HCT116 (cell line): Measurements from ENCODE around the gene HMCN2.

ENCODE experiments used
- FOSL1 ChIP-seq: IDR thresholded peaks from 2 replicates; pipeline ENCODE4 v1.6.1; 2012; ENCODE audit warnings: low read depth
- POLR2A ChIP-seq: IDR thresholded peaks from 2 replicates; pipeline ENCODE4 v1.7.0; 2011; ENCODE audit warnings: borderline replicate concordance; ENCODE audit not compliant: insufficient read depth, insufficient read length; ENCODE audit errors: extremely low read depth
- SP1 ChIP-seq: IDR thresholded peaks from 2 replicates; pipeline ENCODE4 v1.6.1; 2012; ENCODE audit warnings: low read depth
- ZNF274 ChIP-seq: fragments of 200-500 bp; sonication (Bioruptor generic); IDR thresholded peaks from 2 replicates; pipeline ENCODE4 v1.6.1; 2014; ENCODE audit warnings: mild to moderate bottlenecking, low read depth, low read length, inconsistent platforms
- TF ChIP-seq, protein P1 (sequence below), 3 experiments: fragments of 200-600 bp in 1 of 3; sonication (generic) in 1 of 3; IDR thresholded peaks in 2 of 3; conservative IDR thresholded peaks in 1 of 3; 2 replicates each; pipeline ENCODE4 v1.5.1; 2012 to 2017; ENCODE audit warnings: low read depth in 2 of 3, low read length in 2 of 3, antibody characterized with exemption in 1 of 3, borderline replicate concordance in 1 of 3, control low read depth in 1 of 3, mild to moderate bottlenecking in 1 of 3, mixed read lengths in 1 of 3, mixed run types in 1 of 3, moderate library complexity in 1 of 3; ENCODE audit not compliant: insufficient read depth in 1 of 3
- TF ChIP-seq, protein P2 (sequence below): IDR thresholded peaks from 2 replicates; pipeline ENCODE4 v1.6.1; 2012

DNA sequence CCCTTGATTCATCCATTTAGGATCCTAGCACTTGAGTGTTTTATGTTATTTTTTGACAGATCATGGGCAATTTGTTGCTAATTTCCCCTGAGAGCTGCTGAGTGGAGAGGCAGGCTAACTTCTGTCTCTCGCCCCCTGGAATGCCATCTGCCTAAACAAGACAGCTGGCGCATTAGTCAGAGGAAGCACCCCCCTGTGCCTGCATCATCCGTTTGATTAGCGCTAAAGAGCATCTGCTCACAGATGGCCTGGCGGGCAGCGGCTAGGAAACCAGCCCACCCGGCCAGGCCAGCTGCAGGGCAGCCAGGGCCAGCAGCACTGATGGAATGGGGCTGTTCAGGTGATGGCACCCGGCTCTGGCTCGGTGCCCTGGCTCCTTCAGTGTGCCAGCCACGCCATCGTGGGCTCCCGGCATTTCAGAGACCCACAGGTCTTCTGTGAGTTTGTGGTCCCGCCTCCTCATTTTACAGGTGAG, 156.3 kb downstream of the HMCN2 start:
- TF ChIP-seq, protein P1, sequence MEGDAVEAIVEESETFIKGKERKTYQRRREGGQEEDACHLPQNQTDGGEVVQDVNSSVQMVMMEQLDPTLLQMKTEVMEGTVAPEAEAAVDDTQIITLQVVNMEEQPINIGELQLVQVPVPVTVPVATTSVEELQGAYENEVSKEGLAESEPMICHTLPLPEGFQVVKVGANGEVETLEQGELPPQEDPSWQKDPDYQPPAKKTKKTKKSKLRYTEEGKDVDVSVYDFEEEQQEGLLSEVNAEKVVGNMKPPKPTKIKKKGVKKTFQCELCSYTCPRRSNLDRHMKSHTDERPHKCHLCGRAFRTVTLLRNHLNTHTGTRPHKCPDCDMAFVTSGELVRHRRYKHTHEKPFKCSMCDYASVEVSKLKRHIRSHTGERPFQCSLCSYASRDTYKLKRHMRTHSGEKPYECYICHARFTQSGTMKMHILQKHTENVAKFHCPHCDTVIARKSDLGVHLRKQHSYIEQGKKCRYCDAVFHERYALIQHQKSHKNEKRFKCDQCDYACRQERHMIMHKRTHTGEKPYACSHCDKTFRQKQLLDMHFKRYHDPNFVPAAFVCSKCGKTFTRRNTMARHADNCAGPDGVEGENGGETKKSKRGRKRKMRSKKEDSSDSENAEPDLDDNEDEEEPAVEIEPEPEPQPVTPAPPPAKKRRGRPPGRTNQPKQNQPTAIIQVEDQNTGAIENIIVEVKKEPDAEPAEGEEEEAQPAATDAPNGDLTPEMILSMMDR (IDR thresholded peaks at IDR 0.05 in 2 of 3, conservative IDR thresholded peaks at IDR 0.05 in 1 of 3; ENCODE audit: borderline replicate concordance in 1 of 3, insufficient read depth in 1 of 3, low read depth in 2 of 3, low read length in 2 of 3): no peak
- TF ChIP-seq POLR2A: no peak
- TF ChIP-seq SP1: no peak
- TF ChIP-seq, protein P2, sequence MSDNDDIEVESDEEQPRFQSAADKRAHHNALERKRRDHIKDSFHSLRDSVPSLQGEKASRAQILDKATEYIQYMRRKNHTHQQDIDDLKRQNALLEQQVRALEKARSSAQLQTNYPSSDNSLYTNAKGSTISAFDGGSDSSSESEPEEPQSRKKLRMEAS: no peak
- no peak for TF ChIP-seq ZNF274
- no peak for TF ChIP-seq FOSL1
